HL-60/S4 treated with phorbol 12-myristate 13-acetate at 8.2 ng/mL for 4 days and 3 days (cell line): ENCODE data around the gene MTMR2.

Source experiments
- in situ Hi-C: fragments of 300-500 bp; cut with MboI; formaldehyde crosslinking; loops from 2 replicates; pipeline ENCODE4 v1.15.0; 2022; ENCODE audit warnings: low sequenced_read_pairs

MTMR2 gene

DNA sequence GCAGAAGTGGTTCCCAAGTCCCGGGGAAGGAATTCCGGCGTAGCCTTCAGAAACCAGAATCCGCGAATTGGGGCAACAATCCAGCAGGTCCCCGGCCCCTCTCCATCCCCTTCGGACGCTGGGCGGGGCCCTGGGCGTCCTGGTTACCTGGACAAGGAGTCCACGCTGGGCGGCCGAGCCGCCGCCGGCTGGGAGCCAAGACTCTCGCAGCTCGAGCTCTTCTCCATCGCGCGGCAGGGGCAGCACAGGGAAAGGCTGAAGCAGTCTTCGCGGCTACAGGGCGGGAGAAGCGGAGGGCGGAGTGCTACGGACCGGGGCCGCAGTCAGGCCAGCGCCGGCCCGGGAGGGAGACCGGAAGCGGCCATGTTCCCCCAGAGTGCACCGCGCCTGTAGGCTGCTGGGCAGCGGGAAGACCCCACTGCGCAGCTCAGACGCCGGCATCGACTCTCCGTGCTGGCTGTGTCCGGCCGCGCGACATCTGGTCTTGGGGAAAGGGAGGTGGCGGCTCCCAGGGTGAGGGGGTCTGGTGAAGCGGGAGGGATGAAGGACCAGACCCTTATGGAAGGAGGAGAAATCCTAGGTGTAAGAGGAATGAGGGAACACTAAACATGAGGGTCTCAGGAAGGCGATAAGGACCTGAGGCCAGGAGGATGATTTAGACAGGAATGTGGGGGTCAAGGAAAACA, at the start of gene MTMR2:
MTMR2 (minus strand) TSS at position 380 of the 686 bp plus-strand sequence; CDS start at position 227, 153 bp downstream.
- in situ Hi-C loops = no loop called here

DNA sequence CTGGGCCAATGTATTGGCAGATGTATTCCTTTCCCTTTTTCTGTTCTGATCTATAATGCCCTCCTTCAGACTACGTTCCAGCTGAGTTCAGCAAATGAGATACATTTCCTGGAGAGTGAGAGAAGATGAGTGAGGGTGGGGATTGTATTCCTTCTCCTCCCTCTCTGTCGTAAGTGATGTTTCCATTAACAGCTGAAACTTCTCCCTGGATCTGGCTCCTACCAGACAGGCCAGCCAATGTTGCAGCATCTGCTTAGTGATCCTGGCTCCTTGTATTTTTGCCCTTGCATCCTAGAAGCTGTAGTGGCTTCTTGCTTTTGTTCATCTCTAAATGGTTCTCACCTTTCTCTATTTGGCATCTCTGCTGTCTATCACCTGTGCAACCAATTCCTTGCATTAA, 48.2 kb upstream of the MTMR2 start:
- in situ Hi-C loops = no loop called here

- in situ Hi-C loops = no loop called here
These were observed 44.7 kb upstream of the MTMR2 start for GRCh38 chr11:95968585-95968984.

DNA sequence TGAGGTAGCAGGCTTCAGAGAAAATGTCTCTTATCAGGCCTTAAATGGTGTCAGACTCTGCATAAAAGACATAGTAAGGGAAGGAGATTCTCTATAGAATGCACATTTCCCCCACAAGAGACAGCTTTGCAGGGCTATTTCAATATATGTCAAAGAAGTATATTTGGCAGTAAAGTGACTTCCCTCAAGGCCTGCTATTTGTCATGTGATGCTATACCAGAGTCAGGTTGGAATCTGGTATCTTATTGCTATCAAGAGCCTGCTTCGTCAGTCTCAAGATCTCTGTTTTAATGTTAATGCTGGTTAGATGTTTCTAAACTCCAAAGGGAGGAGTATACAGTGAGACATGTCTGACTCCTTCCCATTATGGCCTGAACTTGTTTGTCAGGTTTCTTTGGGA, 40.4 kb upstream of the MTMR2 start:
- in situ Hi-C loops = no loop called here

- in situ Hi-C loops = no loop called here
These were observed 37.9 kb upstream of the MTMR2 start for GRCh38 chr11:95961758-95962157.

GRCh38 chr11:95950905-95951304, 27.0 kb upstream of the MTMR2 start:
- in situ Hi-C loops = no loop called here

DNA sequence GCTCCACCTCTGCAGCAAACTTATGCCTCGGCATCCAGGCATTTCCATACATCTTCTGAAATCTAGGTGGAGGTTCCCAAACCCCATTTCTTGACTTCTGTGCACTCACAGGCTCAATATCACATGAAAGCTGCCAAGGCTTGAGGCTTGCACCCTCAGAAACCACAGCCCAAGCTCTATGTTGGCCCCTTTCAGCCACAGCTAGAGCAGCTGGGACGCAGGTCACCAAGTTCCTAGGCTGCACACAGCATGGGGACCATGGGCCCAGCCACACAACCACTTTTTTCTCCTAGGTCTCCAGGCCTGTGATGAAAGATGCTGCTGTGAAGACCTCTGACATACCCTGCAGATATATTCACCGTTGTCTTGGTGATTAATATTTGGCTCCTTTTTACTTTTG, 24.7 kb upstream of the MTMR2 start:
- in situ Hi-C loops = no loop called here

GRCh38 chr11:95944623-95945022, 20.7 kb upstream of the MTMR2 start:
- in situ Hi-C loops = no loop called here

DNA sequence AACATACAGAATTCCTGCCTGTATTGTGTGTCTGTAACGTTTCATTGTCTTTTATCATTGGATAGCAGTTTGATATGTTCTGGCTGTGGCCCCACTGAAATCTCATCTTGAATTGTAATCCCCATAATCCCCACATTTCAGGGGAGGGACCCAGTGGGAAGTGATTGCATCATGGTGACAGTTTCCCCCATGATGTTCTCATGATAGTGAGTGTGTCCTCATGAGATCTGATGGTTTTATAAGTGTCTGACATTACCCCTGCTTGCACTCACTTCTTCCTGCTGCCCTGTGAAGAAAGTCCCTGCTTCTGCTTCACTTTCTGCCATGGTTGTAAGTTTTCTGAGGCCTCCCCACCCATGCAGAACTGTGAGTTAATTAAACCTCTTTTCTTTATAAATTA, 19.6 kb upstream of the MTMR2 start:
- in situ Hi-C loops = no loop called here

DNA sequence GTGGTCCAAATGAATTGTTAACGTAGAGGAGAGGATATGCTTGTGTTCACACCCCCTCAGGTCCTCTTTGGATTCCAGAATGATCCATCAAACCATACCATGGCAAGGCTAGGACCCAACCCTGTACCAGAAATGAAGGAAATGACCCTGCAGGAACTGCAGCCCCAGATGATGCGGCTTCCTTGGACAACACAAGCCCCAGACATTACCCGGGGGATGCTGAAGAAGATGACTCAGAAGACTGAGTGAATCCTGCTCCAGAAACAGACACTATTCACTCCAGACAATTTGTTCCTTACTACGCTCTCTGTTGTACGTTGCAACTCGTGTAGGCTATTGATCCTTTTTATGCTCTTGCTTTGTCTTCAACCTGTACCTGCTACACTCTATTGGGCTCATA, 15.2 kb upstream of the MTMR2 start:
- in situ Hi-C loops = no loop called here

DNA sequence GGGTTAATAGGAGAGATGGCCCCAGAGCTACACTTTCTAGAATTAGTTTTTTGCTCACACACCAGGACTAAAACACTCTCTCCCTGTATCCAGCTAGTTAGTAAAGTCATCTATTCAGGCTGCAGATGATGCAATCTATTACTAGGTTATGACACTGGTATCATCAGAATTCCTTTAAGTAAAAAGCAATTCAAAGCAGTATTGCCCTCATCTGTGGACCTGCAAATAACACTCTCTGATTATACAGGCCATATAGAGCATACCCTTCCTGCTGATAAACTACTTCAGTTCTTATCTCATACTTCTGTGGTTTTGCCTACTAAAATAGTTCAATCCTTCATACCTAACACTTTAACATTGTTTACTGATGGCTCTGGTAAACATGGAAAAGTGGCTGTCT, 13.5 kb upstream of the MTMR2 start:
- in situ Hi-C loops = no loop called here

DNA sequence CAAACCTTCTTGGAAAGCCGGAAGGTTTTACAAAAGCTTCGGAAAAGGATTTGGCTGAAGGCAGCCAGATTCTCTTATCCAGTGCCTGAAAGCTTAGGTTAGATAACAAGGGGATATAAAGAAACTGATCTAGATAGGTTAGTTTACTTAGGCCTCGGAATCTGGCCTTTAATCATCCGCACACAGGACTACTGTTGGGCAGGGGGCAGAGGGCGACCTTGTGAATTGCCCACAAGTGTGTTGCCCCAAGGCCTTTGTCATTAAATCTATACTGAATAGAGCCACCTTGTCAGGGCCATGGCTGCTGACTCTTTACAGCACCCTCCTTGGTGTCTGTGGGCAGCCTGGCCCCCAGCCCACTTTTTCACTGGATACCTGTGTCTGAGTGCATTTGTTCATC, 9.7 kb upstream of the MTMR2 start:
- in situ Hi-C loops = no loop called here

GRCh38 chr11:95931916-95932315, 8.0 kb upstream of the MTMR2 start:
- in situ Hi-C loops = no loop called here

DNA sequence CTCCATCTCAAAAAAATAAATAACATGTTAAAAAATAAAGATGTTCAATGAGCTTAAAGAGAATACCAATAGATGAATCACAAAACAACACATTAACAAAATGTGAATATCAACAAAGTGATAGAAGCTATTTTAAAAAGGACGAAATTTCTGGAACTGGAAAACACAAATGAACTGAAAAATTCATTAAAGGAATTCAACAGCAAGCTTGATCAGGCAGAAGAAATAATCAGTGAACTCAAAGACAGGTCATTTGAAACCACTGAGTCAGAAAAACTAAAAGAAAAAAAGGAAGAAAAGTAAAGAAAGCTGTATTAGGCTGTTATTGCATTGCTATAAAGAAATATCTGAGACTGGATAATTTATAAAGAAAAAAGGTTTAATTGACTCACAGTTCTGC, 7.0 kb upstream of the MTMR2 start:
- in situ Hi-C loops = no loop called here

GRCh38 chr11:95926726-95927125, 2.8 kb upstream of the MTMR2 start:
- in situ Hi-C loops = no loop called here

DNA sequence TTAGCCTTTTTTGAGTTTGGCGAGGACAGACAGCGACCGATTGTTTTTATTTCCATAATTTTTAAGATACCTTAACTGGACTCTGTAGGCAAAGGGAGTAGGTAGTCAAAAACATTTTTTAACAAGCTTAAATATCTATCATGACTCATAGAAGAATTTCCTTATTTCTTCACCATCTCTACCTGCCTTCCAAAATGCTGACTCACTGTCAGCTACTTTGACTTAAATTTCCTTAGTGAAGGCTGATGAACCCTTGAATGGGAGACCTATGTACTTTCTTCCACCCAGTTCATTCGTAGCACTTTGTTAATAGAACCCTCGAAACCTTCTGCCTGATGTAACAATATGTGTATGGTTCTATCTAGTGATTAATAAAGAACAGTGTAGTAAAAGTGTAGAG, 1.1 kb upstream of the MTMR2 start:
- in situ Hi-C loops = no loop called here

DNA sequence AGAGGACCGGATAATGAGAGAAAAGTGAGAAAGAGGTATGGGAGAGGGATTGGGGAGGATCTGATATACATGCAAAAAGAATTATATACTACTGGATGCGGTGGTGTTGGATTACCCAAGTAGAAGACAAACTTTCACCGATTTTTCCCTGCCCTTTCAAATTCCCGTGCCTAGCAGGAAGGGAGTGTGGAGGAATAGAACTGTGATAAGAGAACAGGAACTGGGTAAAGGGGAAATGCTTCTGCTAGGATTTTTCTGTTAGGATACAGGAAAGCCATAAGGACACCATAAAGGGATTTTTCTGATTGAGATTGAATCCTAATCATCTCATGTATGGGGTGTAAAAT, 480 bp upstream of the MTMR2 start:
- in situ Hi-C loops = no loop called here

DNA sequence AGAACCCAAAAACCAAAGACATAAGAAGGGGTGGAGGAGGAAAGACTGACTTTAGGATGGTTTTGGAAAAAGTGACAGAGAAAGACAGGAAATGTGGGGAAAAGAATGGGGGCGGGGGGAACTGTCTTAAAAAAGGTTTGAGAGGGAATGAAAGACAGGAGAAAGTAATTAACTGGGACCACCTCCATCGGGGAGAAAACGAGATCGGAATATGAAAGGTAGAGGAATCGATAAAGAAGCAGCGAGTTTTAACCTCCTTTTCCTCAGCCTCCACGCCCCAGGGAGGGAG, 524 bp downstream of the MTMR2 start:
- in situ Hi-C loops = no loop called here

DNA sequence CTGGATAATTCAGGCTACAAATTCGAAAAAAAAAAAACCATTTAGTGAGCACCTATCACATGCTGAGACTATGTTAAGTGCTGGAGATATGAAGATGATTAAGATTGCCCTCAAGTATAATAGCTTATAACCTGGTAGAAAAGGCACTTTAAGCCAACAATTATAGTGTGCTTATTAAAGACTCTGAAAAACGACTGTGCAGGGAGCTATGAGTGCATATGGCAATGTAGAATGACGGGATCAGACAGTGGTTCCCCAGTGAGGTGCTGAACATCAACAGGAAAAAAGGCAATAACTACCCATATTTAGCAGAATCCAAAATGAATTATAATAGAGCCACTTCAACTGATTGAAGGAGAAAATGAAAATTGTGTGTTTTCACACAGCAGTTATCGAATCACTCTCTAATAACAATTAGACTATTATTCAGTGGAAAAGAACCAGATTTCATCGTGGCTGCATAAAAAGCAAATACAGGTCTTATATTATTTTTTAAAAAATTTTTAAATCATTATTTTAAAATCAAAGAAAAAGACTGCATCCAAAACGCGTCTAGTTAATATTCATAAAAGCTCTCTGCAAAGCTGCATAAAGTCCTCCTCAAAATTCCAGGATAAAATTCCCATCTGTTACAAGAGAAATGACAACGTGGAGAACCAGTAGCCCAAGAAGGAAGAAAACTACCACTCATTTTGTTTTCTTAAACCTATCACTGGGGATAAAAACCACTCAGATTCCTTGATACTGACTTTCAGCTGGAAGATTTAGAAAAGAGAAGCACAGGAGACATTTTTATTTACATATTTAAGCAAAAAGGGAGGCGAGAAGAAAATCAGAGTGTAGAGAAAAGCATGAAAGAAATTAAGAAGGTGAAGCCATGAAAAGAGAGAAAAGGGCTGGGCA, 1.1 kb downstream of the MTMR2 start:
- in situ Hi-C loops = no loop called here

DNA sequence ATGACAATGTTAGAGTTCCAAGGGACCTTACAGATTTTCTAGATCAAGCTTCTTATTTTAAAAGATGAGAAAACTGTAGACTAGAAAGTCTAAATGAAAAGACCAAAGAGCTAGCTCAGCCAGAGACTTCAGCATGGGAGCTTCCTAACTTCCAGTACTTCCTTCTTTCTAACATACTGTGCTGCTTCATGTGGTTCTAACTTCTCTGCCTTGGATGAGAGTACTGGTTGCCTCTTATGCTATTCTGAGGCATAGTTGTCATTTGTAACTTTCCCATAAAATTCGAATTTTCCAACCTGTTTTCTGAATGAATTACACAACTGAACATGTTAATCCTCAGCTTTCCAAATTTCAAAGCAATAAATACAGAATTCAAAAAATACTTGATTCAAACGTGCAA, 1.8 kb downstream of the MTMR2 start:
- in situ Hi-C loops = no loop called here

- in situ Hi-C loops = no loop called here
These were observed 3.3 kb downstream of the MTMR2 start for GRCh38 chr11:95920460-95921105.

DNA sequence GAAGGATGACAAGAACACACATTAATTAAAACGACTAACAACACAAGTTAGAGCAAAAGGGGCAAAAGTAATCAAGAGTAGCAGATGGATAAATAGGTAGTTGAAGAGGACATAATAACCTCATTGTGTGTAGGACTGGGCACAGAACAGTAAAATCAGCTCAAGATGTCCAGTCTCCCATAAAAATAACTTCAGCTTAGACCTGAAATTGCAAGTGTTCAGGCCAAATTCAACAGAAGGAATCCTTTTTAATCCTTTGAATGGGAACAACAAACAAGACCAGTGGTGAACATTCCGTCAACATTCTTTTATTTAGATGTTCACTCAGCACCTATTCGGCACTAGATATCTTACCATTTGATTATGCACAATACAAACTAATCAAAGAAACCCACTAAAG, 4.4 kb downstream of the MTMR2 start:
- in situ Hi-C loops = no loop called here
